Limb (tissue), 2 donors: ENCODE data around the gene TSC22D4.
A peak's percentile ranks its signal among the peaks of the same experiment; 100 is the strongest.

Experiments
- DNase-seq, 2 donors: peaks; one replicate each; pipeline ENCODE4 v3.0.0-alpha.2; 2016; ENCODE audit errors: extremely low spot score in 2 of 2

The TSC22D4 gene

GRCh38 chr7:100429637-100430492 lies 49.1 kb downstream of the TSC22D4 start, which contains the start of gene MEPCE:
MEPCE (plus strand) TSS chr7:100429831; CDS start chr7:100430019, 188 bp downstream.
- peak; percentile 99 to 100 for DNase-seq

- peak; percentile 100 for DNase-seq
These were observed 49.9 kb downstream of the TSC22D4 start for GRCh38 chr7:100428967-100429636.

DNA sequence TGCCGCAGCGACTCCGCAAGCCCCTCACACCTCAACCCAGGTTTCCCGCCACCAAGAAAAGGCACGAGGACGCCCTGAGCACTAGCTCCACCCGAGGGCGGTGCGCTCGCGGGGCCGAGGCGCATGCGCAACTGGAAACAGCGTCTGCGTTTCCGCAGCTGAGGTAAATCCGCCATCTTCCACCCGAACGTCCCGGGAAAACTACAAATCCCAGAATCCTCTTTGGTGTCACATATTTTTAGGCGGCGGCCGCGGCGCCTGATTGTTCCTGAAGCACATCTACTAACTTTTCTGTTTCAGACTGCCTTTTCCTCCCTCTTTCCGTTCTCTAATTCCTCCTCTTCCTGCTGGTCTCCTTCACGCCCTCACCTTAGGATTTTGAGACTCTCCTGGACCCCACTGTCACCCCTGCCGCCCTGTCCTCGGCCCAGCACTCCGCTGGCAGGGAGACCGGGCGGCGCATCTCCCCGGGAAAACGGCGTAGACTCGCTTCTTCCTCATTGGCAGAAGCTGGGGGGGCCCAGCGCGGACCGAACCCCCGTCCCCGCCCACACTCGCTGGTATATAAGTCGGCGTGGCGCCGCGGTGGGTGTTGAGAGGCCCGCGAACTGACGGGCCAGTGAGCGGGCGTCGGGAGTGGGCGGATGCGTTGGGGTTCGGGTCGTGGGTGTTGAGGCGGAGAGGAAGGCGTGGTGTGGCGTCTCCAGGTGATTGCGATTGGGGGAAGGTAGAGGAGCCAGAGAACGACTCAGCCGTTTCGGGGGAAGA lies 50.6 kb downstream of the TSC22D4 start, which contains the start of gene ZCWPW1:
ZCWPW1 (minus strand) TSS at position 505 of the 768 bp plus-strand sequence. CDS start 8,054 bp downstream, outside the sequence.
- peak; percentile 96 for DNase-seq

GRCh38 chr7:100427762-100428198 lies 51.2 kb downstream of the TSC22D4 start:
- no peak for DNase-seq

- no peak for DNase-seq
These were observed 52.5 kb downstream of the TSC22D4 start for GRCh38 chr7:100426516-100426915.

GRCh38 chr7:100425347-100425746 lies 53.7 kb downstream of the TSC22D4 start:
- DNase-seq, result no peak

- no peak for DNase-seq
These were observed 55.7 kb downstream of the TSC22D4 start for GRCh38 chr7:100423315-100423714.

- no peak for DNase-seq
These were observed 59.3 kb downstream of the TSC22D4 start for GRCh38 chr7:100419660-100420226.

GRCh38 chr7:100418930-100419659 lies 59.9 kb downstream of the TSC22D4 start:
- DNase-seq, result no peak
